NT2/D1 (cell line): ENCODE measurements around the gene DRP2.

Source experiments
- DNase-seq: peaks from one replicate; pipeline ENCODE4 v3.0.0-alpha.2; 2011; ENCODE audit warnings: low read depth, low spot score
- H3K27me3 ChIP-seq: 2 replicates; pipeline ENCODE4 v1.6.0; 2011; ENCODE audit warnings: mild to moderate bottlenecking; ENCODE audit not compliant: insufficient read length, insufficient read depth
- H3K36me3 ChIP-seq: 2 replicates; pipeline ENCODE4 v1.6.1; 2011; ENCODE audit warnings: mild to moderate bottlenecking, low read length, mixed read lengths; ENCODE audit not compliant: insufficient read depth, insufficient read length
- H3K4me1 ChIP-seq: 2 replicates; pipeline ENCODE4 v1.5.1; 2011; ENCODE audit not compliant: insufficient read depth, insufficient read length
- H3K4me3 ChIP-seq: 2 replicates; pipeline ENCODE4 v1.5.1; 2011; ENCODE audit warnings: low read depth; ENCODE audit not compliant: insufficient read length
- H3K9ac ChIP-seq: 2 replicates; pipeline ENCODE4 v1.6.0; 2011; ENCODE audit warnings: low read depth; ENCODE audit not compliant: insufficient read length
- H3K9me3 ChIP-seq: 2 replicates; pipeline ENCODE4 v1.5.1; 2011; ENCODE audit warnings: mild to moderate bottlenecking, low read length; ENCODE audit not compliant: insufficient read depth
- SUZ12 ChIP-seq: IDR thresholded peaks from 2 replicates; pipeline ENCODE4 v1.6.1; 2011; ENCODE audit not compliant: insufficient read length, insufficient read depth; ENCODE audit errors: extremely low read depth
- YY1 ChIP-seq: IDR thresholded peaks from 2 replicates; pipeline ENCODE4 v1.6.1; 2011; ENCODE audit not compliant: insufficient read length, insufficient read depth
- ZNF274 ChIP-seq: IDR thresholded peaks from 2 replicates; pipeline ENCODE4 v1.6.1; 2011; ENCODE audit warnings: mild to moderate bottlenecking, low read depth, low read length

DRP2 gene

DNA sequence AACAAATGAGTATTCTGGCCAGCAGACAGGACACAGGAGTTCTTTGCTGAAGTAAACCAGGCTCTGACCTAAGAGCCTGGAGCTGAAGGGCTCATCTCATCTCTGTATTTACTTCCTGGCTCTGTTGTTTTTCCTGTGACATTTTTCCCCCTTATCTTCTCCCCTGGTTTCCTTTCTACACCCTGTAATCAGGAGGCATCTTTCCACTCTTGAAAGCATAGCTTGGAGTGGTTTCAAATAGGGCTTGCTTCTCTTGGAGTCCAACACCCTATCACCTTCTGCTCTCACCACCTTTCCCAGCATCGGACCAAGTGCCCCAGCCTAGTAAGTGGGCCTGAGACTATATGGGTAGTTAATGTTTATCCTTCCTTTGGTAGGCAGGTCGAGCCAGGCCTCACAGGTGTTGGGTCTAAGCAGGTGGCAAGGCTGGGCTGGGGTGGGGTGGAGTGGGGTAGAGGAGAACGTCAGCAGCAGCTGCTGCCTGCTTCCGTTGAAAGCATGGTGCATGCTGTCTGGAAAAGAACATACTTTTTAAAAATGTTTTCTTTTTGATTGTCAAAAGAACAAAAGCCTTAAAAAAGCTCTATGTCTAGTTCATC lies 1.2 kb downstream of the DRP2 start:
- Histone ChIP-seq H3K4me3 (no peak overlapping the region), H3K4me1 (peaks cover 4% of the 10 kb centered on the region), H3K9me3 (no peaks in the 10 kb centered on the region), H3K9ac (no peak overlapping the region), H3K27me3 (no peaks in the 10 kb centered on the region), H3K36me3 (no peaks in the 10 kb centered on the region)
- DNase-seq: no peak
- TF ChIP-seq YY1 (no peak), ZNF274 (no peak)

DNA sequence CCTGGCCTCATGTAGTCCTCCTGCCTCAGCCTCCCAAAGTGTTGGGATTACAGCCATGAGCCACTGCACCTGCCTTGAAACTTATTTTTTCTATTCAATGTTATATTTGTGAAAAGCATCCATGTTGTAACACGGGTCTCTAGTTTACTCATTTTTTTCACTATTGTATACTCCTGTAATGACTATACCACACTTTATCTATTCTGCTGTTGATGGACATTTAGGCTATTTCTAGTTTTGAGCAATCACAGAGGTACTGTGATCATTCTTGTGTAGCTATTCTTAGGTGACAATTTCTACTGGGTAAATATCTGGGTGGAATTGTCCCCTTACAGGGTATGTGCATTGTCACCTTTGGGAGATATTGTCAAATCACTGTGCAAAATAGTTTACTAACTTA lies 3.6 kb downstream of the DRP2 start:
- no peak overlapping the region for H3K9ac ChIP-seq
- H3K4me3 ChIP-seq: no peak overlapping the region
- no peaks in the 10 kb centered on the region for H3K36me3 ChIP-seq
- TF ChIP-seq SUZ12 (no peak), ZNF274 (no peak), YY1 (no peak)
- peaks cover 4% of the 10 kb centered on the region for H3K4me1 ChIP-seq
- DNase-seq: no peak
- no peaks in the 10 kb centered on the region for H3K9me3 ChIP-seq
- H3K27me3 ChIP-seq: no peaks in the 10 kb centered on the region

GRCh38 chrX:101229170-101229569 lies 9.6 kb downstream of the DRP2 start:
- Histone ChIP-seq H3K9ac (no peak overlapping the region), H3K4me3 (no peak overlapping the region), H3K36me3 (no peaks in the 10 kb centered on the region), H3K9me3 (no peaks in the 10 kb centered on the region), H3K4me1 (no peaks in the 10 kb centered on the region), H3K27me3 (no peaks in the 10 kb centered on the region)
- DNase-seq: no peak
- no peak for TF ChIP-seq SUZ12
- TF ChIP-seq YY1: no peak
- no peak for TF ChIP-seq ZNF274

- no peak overlapping the region for H3K4me3 ChIP-seq
- DNase-seq: no peak
- H3K9ac ChIP-seq: no peak overlapping the region
- TF ChIP-seq YY1: no peak
- TF ChIP-seq ZNF274: no peak
- no peak for TF ChIP-seq SUZ12
- no peaks in the 10 kb centered on the region for H3K9me3 ChIP-seq
- H3K4me1 ChIP-seq: peaks cover 3% of the 10 kb centered on the region
- H3K36me3 ChIP-seq: no peaks in the 10 kb centered on the region
- H3K27me3 ChIP-seq: no peaks in the 10 kb centered on the region
These were observed 11.1 kb downstream of the DRP2 start for GRCh38 chrX:101230636-101231035.

DNA sequence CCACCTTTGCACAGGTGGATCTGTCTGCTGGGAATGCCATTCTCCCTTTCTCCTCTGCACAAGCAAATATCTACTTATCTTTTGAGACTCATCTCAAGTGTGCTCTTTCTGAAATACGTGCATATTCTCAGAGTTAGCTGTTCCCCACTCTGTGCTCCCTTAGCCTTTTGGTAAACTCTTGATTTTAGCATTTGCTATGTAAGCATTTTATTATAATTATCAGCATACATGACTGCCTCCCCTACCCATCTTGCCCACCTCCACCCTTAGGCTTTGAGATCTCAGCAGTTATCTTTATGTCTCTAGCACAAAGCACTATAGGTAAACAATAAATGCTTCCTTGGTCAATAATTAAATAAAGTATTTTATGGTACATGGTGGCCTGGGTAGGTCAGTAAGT lies 11.5 kb downstream of the DRP2 start:
- Histone ChIP-seq H3K9me3 (no peaks in the 10 kb centered on the region), H3K36me3 (no peaks in the 10 kb centered on the region), H3K4me3 (no peak overlapping the region), H3K27me3 (no peaks in the 10 kb centered on the region), H3K4me1 (peaks cover 3% of the 10 kb centered on the region), H3K9ac (no peak overlapping the region)
- no peak for DNase-seq
- no peak for TF ChIP-seq ZNF274
- no peak for TF ChIP-seq SUZ12
- no peak for TF ChIP-seq YY1

DNA sequence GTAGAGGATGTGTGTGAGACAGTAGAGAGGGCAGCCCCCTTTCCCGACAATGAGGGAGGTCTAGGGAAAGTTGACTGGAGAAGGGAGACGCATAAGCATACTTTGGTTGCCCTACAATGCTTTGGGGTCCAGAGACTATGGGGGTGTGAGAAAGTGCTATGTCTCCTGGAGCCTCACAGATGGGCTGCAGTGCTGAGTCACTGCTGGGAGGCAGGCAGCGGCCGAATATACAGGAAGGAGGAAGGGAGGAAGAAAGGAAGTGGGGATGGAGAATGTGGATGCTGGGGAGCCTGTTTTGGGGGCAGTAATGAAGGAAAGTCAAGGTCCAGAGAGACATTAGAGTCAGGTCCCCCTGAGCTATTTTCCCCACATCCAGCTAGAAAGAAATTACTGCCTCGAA lies 12.7 kb downstream of the DRP2 start:
- no peak for DNase-seq
- H3K9ac ChIP-seq: no peak overlapping the region
- no peaks in the 10 kb centered on the region for H3K27me3 ChIP-seq
- TF ChIP-seq ZNF274 (no peak), SUZ12 (no peak), YY1 (no peak)
- H3K9me3 ChIP-seq: no peaks in the 10 kb centered on the region
- no peaks in the 10 kb centered on the region for H3K36me3 ChIP-seq
- H3K4me3 ChIP-seq: no peak overlapping the region
- H3K4me1 ChIP-seq: peaks cover 3% of the 10 kb centered on the region

- no peak for TF ChIP-seq SUZ12
- TF ChIP-seq YY1: no peak
- TF ChIP-seq ZNF274: no peak
- no peak for DNase-seq
- Histone ChIP-seq H3K4me3 (no peak overlapping the region), H3K9me3 (no peaks in the 10 kb centered on the region), H3K36me3 (no peaks in the 10 kb centered on the region), H3K4me1 (peaks cover 3% of the 10 kb centered on the region), H3K27me3 (no peaks in the 10 kb centered on the region), H3K9ac (no peak overlapping the region)
These were observed 17.5 kb downstream of the DRP2 start for GRCh38 chrX:101237041-101237440.

- no peak for TF ChIP-seq YY1
- no peak for TF ChIP-seq ZNF274
- no peak for TF ChIP-seq SUZ12
- no peaks in the 10 kb centered on the region for H3K27me3 ChIP-seq
- H3K9me3 ChIP-seq: no peaks in the 10 kb centered on the region
- H3K36me3 ChIP-seq: no peaks in the 10 kb centered on the region
- H3K4me1 ChIP-seq: no peaks in the 10 kb centered on the region
- H3K9ac ChIP-seq: no peak overlapping the region
- no peak for DNase-seq
- H3K4me3 ChIP-seq: no peak overlapping the region
These were observed 21.9 kb downstream of the DRP2 start for GRCh38 chrX:101241531-101241930.
